GM12878 (cell line): Measurements from ENCODE around the gene CENPO. TPM values are rescaled to one million over a fixed set of nuclear protein-coding genes. Genes with fewer than 3 reads are reported as not detected.

Experiments used
- ATAC-seq: fragments of 200-7000 bp; cut with Tn5 transposase; 3 replicates; pipeline ENCODE4 v1.9.1; 2020; ENCODE audit warnings: mild to moderate bottlenecking, moderate library complexity
- BruUV-seq: library from RNA; stranded (reverse); fragments of 400-500 nt; replicated peaks from 2 replicates; lab custom pipeline; 2021; lab: Mats Ljungman, UMichigan
- CTCF ChIA-PET: fragments of 300-600 bp; sonication (Branson Sonifier 250); formaldehyde crosslinking; extraction: SDS; loops from one replicate; lab custom pipeline; 2021; ENCODE audit warnings: inconsistent platforms; lab: Yijun Ruan, JAX
- POLR2A ChIA-PET: fragments of 350-600 bp; formaldehyde crosslinking; extraction: SDS; loops from one replicate; lab custom pipeline; 2021; ENCODE audit warnings: inconsistent platforms; lab: Charles Lee
- RAD21 ChIA-PET: fragments of 300-600 bp; sonication (Branson Sonifier 250); formaldehyde crosslinking; loops from one replicate; lab custom pipeline; 2023; ENCODE audit warnings: antibody characterized with exemption; ENCODE audit not compliant: unreplicated experiment; lab: Charles Lee
- SMC1A ChIA-PET: fragments of 300-600 bp; sonication (Branson Sonifier 250); formaldehyde crosslinking; loops from one replicate; lab custom pipeline; 2023; ENCODE audit not compliant: unreplicated experiment, uncharacterized antibody; lab: Charles Lee
- DNase-seq: peaks from one replicate; pipeline ENCODE4 v3.0.0-alpha.2; 2011; ENCODE audit warnings: low read depth, low spot score
- FAIRE-seq: peaks from 3 replicates; lab custom pipeline; 2011; peaks lifted over from hg19 to GRCh38; lab: Jason Lieb, UNC
- H2AFZ ChIP-seq: 2 replicates; pipeline ENCODE4 v1.6.0; 2011; ENCODE audit warnings: low read depth, low read length, control low read depth; ENCODE audit not compliant: control insufficient read depth
- H3K27ac ChIP-seq: 2 replicates; pipeline ENCODE4 v1.5.1; 2011; ENCODE audit warnings: control low read depth; ENCODE audit not compliant: control insufficient read depth, insufficient read depth
- H3K27me3 ChIP-seq, 2 experiments: replicated peaks in 1 of 2; 2 replicates each; pipeline versions ENCODE4 v1.6.0 to v1.6.1; 2011; ENCODE audit warnings: low read length in 1 of 2; ENCODE audit not compliant: control insufficient read depth in 2 of 2, insufficient read depth in 2 of 2
- H3K36me3 ChIP-seq, 2 experiments: 2 replicates each; pipeline ENCODE4 v1.5.1; 2011; ENCODE audit warnings: low read length in 1 of 2; ENCODE audit not compliant: control insufficient read depth in 2 of 2, insufficient read depth in 2 of 2
- H3K4me1 ChIP-seq: 2 replicates; pipeline ENCODE4 v1.6.1; 2011; ENCODE audit warnings: mild to moderate bottlenecking, low read length, moderate library complexity, mixed read lengths; ENCODE audit not compliant: control insufficient read depth, insufficient read depth
- H3K4me2 ChIP-seq: 2 replicates; pipeline ENCODE4 v1.6.0; 2011; ENCODE audit warnings: control low read depth; ENCODE audit not compliant: control insufficient read depth, insufficient read depth
- H3K4me3 ChIP-seq: fragments of 200-600 bp; sonication (generic); 2 replicates; pipeline ENCODE4 v1.5.1; 2016
- H3K79me2 ChIP-seq: 2 replicates; pipeline ENCODE4 v1.6.0; 2011; ENCODE audit warnings: low read length; ENCODE audit not compliant: control insufficient read depth, insufficient read depth
- H3K9ac ChIP-seq: 2 replicates; pipeline ENCODE4 v1.8.0; 2011; ENCODE audit warnings: low read length, control low read depth, mixed read lengths; ENCODE audit not compliant: control insufficient read depth, insufficient read depth
- H3K9me3 ChIP-seq: replicated peaks from 3 replicates; pipeline ENCODE4 v1.5.1; 2011; ENCODE audit warnings: mild to moderate bottlenecking, low read length; ENCODE audit not compliant: control insufficient read depth, insufficient read depth
- H4K20me1 ChIP-seq: 2 replicates; pipeline ENCODE4 v1.6.0; 2011; ENCODE audit not compliant: control insufficient read depth, insufficient read depth
- ASH2L ChIP-seq: fragments of 300-600, 200-600 bp; sonication (generic); IDR thresholded peaks from 2 replicates; pipeline ENCODE4 v1.6.1; 2017; ENCODE audit warnings: low read depth, mild to moderate bottlenecking, borderline replicate concordance
- EGR1 ChIP-seq, 2 experiments: IDR thresholded peaks; 1 replicate in 1 of 2; 2 replicates in 1 of 2; pipeline ENCODE4 v1.6.1; 2011 to 2012; ENCODE audit warnings: low read depth in 2 of 2, low read length in 2 of 2, borderline replicate concordance in 1 of 2, mild to moderate bottlenecking in 1 of 2, moderate library complexity in 1 of 2
- EZH2 ChIP-seq: IDR thresholded peaks from 2 replicates; pipeline ENCODE4 v1.6.1; 2012; ENCODE audit warnings: low read depth, mild to moderate bottlenecking, control low read depth, inconsistent platforms, low read length, borderline replicate concordance; ENCODE audit not compliant: control insufficient read depth
- GATAD2B ChIP-seq: fragments of 450-650 bp; conservative IDR thresholded peaks from 2 replicates; pipeline ENCODE4 v1.6.1; 2017; ENCODE audit warnings: low read depth, mild to moderate bottlenecking, moderate library complexity
- MLLT1 ChIP-seq: fragments of 450-650 bp; IDR thresholded peaks from 2 replicates; pipeline ENCODE4 v1.6.1; 2016; ENCODE audit warnings: mild to moderate bottlenecking
- NR2F1 ChIP-seq: fragments of 450-650 bp; conservative IDR thresholded peaks from 2 replicates; pipeline ENCODE4 v1.6.1; 2017; ENCODE audit warnings: mild to moderate bottlenecking
- NRF1 ChIP-seq: conservative IDR thresholded peaks from 2 replicates; pipeline ENCODE4 v1.6.1; 2011; ENCODE audit warnings: mild to moderate bottlenecking, low read depth, low read length, improper control_type of control experiment
- POLR2AphosphoS2 ChIP-seq: IDR thresholded peaks from 2 replicates; pipeline ENCODE4 v1.6.1; 2011; ENCODE audit warnings: low read depth, mild to moderate bottlenecking, low read length, improper control_type of control experiment, moderate library complexity
- SMC3 ChIP-seq: IDR thresholded peaks from 2 replicates; pipeline ENCODE4 v1.6.1; 2011; ENCODE audit warnings: low read length, improper control_type of control experiment, borderline replicate concordance
- STAT3 ChIP-seq: IDR thresholded peaks from 2 replicates; pipeline ENCODE4 v1.6.1; 2011; ENCODE audit warnings: low read depth, low read length, improper control_type of control experiment
- WGBS: methylation state at CpG from one replicate; pipeline ENCODE4 v1.1.6; 2016; ENCODE audit warnings: low lambda C conversion rate; ENCODE audit not compliant: insufficient replicate concordance, insufficient coverage; ENCODE audit errors: missing lambda C conversion rate; 5-methylcytosine and 5-hydroxymethylcytosine counted together
- in situ Hi-C: fragments of 300-500 bp; cut with MboI; formaldehyde crosslinking; loops from 9 replicates; pipeline ENCODE4 v1.14.3; 2018; ENCODE audit warnings: mixed read lengths
- intact Hi-C: fragments of 100-400 bp; cut with micrococcal nuclease; formaldehyde crosslinking; loops from one replicate; pipeline ENCODE4 v1.14.2; 2022; ENCODE audit not compliant: unreplicated experiment
- polyA plus RNA-seq, 11 experiments: library from polyadenylated mRNA; depleted of rRNA in 4 of 11; unstranded in 6 of 11; stranded (reverse) in 5 of 11; fragments of >200 nt; fragmentation: Nextera tagmentation in 4 of 11; fragmentation: Illumina TruSeq in 1 of 11; extraction: Ambion mirVana in 4 of 11; extraction: Trizol in 1 of 11; gene quantifications; 1 replicate in 1 of 11; 2 replicates in 10 of 11; pipeline versions ENCODE4 v1.2.1 to v1.2.3, GENCODE V29; 2011 to 2016; ENCODE audit warnings: inconsistent platforms in 2 of 11, missing spikeins in 2 of 11, low read depth in 1 of 11
- total RNA-seq, 4 experiments: library from RNA; depleted of rRNA in 3 of 4; stranded (reverse); fragments of >200 nt in 3 of 4; fragmentation: Illumina TruSeq in 1 of 4; extraction: Trizol in 1 of 4; gene quantifications; 2 replicates each; pipeline versions ENCODE4 v1.2.1 to v1.2.3, GENCODE V29; 2013 to 2021
- TF ChIP-seq, protein P1 (sequence below): fragments of 450-650 bp; IDR thresholded peaks from 2 replicates; pipeline ENCODE4 v1.6.1; 2016; ENCODE audit warnings: mild to moderate bottlenecking

CENPO gene
- total and polyA plus RNA-seq, 10 of the 15 experiments (the other 5 are each of a cell fraction or from before 2014, with no cell fraction given) = 18.7 to 37.0 (median 31.4) TPM

GRCh38 chr2:24771061-24771460 lies 22.2 kb upstream of the CENPO start:
- DNase-seq (no peak), ATAC-seq (no peak), FAIRE-seq (no peak)
- no peak overlapping the region for H3K27ac ChIP-seq
- no peaks in the 10 kb centered on the region for H4K20me1 ChIP-seq
- 93% methylated on average over 5 of the region's 5 CpGs for WGBS
- H3K9me3 ChIP-seq = no peaks in the 10 kb centered on the region
- ChIA-PET RAD21 (no interaction called here), POLR2A (no interaction called here), CTCF (no interaction called here), SMC1A (interaction anchor here (0.9 kb wide), 1 partner anchor 9 kb away, joined by 3 read pairs; no protein-coding TSS in a partner anchor)
- H3K4me3 ChIP-seq = no peak overlapping the region
- no peaks in the 10 kb centered on the region for H3K79me2 ChIP-seq
- H3K4me1 ChIP-seq = 0 out of 2 replicates have a peak, but pooled peaks cover 6% of the 10 kb centered on the region
- in situ Hi-C loops = no loop called here
- BruUV-seq = no TSS peak
- H3K9ac ChIP-seq = no peak overlapping the region
- H3K27me3 ChIP-seq = no peaks in the 10 kb centered on the region
- intact Hi-C loops = no loop called here
- TF ChIP-seq SMC3 (no peak), EZH2 (no peak), POLR2AphosphoS2 (no peak), NRF1 (no peak), ASH2L (no peak), MLLT1 (no peak), EGR1 (IDR thresholded peaks at IDR 0.05; ENCODE audit: borderline replicate concordance in 1 of 2, low read depth in 2 of 2, low read length in 2 of 2) (no peak), STAT3 (no peak), GATAD2B (no peak), NR2F1 (no peak)
- TF ChIP-seq, protein P1, sequence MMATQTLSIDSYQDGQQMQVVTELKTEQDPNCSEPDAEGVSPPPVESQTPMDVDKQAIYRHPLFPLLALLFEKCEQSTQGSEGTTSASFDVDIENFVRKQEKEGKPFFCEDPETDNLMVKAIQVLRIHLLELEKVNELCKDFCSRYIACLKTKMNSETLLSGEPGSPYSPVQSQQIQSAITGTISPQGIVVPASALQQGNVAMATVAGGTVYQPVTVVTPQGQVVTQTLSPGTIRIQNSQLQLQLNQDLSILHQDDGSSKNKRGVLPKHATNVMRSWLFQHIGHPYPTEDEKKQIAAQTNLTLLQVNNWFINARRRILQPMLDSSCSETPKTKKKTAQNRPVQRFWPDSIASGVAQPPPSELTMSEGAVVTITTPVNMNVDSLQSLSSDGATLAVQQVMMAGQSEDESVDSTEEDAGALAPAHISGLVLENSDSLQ = no peak
- no peak overlapping the region for H2AFZ ChIP-seq
- H3K4me2 ChIP-seq = no peak overlapping the region
- H3K36me3 ChIP-seq = peaks cover 2 to 8% of the 10 kb centered on the region in 2 experiments; a peak in 2 of 4 replicates
